GM18951 (cell line): Measurements from ENCODE around the gene SLC9A1.

Experiments
- POLR2A ChIP-seq: IDR thresholded peaks from 4 replicates; pipeline ENCODE4 v1.6.1; 2011; ENCODE audit warnings: mild to moderate bottlenecking; ENCODE audit not compliant: insufficient read length, insufficient read depth; ENCODE audit errors: extremely low read depth
- in situ Hi-C: fragments of 300-500 bp; cut with MboI; formaldehyde crosslinking; loops from one replicate; pipeline ENCODE4 v1.12.0; 2022; ENCODE audit warnings: low sequenced_read_pairs, mixed read lengths, inconsistent platforms; ENCODE audit not compliant: unreplicated experiment

Gene SLC9A1

DNA sequence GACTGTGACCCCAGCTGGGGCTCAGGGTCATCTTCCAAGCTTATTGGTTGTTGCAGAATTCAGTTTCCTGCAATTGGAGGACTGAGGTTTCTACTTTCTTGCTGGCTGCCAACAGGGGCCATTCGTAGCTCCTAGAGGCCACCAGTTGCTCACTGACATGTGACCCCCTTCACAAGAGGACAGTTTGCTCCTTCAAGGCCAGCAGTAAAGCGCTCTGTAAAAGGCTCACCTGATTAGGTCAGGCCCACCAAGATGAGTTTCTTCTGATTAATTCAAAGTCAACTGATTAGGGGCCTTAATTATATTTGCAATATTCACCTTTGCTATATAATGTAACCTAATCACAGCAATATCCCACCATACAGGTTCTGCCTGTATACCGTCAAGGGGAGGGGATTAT, 68.9 kb downstream of the SLC9A1 start:
- no peak for TF ChIP-seq POLR2A
- in situ Hi-C loops = no loop called here

GRCh38 chr1:27084107-27084506, 70.8 kb downstream of the SLC9A1 start:
- no peak for TF ChIP-seq POLR2A
- in situ Hi-C loops = no loop called here

DNA sequence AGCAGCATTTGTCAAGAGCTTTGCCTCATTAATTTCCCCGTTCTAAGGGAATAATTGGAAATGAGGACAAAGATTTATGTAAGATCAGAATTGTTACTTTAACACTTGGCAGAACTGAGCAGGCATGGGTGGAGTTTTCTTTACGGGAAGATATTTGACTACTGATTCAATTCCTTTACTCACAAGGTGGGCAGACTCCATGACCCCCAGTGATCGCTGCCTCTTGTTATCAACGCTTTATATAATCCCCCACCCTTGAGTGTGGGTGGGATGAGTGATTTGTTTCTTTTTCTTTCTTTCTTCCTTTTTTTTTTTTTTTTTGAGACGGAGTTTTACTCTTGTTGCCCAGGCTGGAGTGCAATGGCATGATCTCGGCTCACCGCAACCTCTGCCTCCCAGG, 77.0 kb downstream of the SLC9A1 start:
- in situ Hi-C loops = no loop called here
- TF ChIP-seq POLR2A = no peak

- TF ChIP-seq POLR2A = no peak
- in situ Hi-C loops = no loop called here
These were observed 78.1 kb downstream of the SLC9A1 start for GRCh38 chr1:27076803-27077202.

DNA sequence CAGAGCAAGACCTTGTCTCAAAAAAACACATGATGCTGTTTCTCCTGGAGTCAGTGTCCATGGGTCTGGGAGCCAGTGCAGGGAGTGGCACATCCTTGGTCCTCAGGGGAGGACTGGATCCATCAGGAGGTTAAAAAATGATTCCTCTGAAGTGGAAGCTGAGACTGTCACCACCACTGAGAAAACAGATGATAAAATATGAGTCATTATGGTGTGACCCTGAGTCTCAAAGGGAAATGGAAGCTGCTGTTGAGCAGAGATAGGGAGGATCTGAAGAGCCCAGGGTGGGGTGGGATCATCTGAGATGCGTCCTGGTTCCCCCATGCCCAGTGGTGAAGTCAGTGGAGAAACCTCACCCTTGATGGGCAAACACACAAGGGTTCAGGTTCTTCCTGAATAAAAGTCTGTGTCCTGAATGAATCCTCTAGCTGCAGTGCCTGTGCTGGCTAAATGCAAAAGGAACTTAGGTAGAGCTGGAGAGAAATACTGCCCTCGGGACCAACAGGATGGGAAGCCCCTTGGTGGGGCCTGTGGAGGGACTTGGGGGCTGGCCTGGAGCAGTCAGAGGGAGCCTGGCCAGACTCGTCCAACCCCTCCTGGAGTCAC, 80.6 kb downstream of the SLC9A1 start:
- in situ Hi-C loops = no loop called here
- TF ChIP-seq POLR2A = no peak

- TF ChIP-seq POLR2A = no peak
- in situ Hi-C loops = no loop called here
These were observed 83.9 kb downstream of the SLC9A1 start for GRCh38 chr1:27071049-27071416.

- no peak for TF ChIP-seq POLR2A
- in situ Hi-C loops = no loop called here
These were observed 84.4 kb downstream of the SLC9A1 start for GRCh38 chr1:27070390-27071048.

DNA sequence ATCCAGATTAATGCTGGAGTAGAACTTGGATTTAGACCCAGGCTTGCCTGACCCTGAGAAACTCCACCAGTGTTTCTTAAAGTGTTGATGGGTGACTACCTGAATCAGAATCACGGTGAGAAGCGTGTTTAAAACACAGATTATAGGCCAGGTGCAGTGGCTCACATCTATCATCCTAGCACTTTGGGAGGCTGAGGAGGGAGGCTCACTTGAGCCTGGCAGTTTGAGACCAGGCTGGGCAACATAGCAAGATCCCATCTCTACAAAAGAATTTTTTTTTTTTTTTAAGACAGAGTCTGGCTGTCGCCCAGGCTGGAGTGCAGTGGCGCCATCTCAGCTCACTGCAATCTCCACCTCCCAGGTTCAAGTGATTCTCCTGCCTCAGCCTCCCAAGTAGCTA, 86.0 kb downstream of the SLC9A1 start:
- in situ Hi-C loops = no loop called here
- TF ChIP-seq POLR2A = no peak

- no peak for TF ChIP-seq POLR2A
- in situ Hi-C loops = no loop called here
These were observed 88.8 kb downstream of the SLC9A1 start for GRCh38 chr1:27065999-27066630.

DNA sequence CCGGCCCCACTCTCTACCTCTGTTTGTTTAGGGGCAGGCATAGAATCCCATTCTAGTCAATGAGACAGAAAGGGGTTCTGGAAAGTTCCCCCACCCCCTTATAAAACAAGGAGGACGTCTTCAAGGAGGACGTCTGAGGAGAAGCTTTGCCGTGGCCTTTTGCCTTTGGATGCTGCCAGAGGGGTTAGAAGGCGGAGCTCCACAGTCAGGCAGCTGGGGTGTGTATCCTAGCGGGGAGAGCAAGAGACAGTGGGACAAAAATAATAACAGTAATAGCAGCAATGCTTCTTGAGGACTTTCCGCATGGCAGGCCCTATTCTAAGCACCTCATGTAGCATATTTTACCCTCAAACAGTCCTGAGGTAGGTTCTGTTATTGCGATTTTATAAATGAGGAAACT, 94.0 kb downstream of the SLC9A1 start:
- TF ChIP-seq POLR2A = no peak
- in situ Hi-C loops = no loop called here

GRCh38 chr1:27058966-27059669, 95.8 kb downstream of the SLC9A1 start:
- in situ Hi-C loops = no loop called here
- TF ChIP-seq POLR2A = no peak

DNA sequence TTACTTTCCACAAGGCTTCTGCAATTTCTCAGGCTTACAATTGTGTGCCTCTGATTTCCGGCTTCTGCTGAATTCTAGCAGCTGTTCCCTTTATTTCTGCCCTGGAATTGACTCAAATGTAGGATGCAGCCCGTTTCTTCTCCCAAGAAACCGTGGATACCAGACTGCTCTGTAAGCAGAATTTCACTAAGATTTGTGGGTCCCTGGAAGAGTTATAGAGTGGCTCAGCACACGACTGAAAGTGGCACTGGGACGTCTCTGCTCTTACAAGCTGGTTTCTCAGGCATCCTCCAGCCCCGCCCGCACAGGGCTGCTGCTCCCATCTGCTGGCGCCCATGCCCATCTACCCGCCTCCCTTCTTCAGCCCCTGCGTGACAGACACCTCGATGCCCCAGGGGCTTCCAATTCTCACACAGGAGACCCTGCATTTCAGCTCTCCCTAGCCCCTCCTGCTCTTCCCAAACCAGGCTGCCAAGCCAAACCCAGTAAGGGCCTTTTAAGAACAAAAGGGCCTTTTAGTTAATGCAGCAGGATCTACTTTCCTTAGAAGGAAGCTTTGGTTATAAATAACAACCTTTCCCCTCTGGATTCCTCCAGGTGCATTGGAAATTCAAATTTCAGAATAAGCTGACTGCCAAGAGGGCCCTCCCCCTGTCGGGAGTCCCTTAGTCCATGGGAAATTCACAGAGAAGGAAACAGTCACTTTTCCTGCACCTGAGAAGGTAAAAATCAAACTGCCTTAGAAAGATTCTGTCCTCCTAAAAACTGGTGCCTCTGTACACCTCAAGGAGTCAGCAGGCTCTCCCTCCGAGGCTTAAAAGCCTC, 96.9 kb downstream of the SLC9A1 start:
- no peak for TF ChIP-seq POLR2A
- in situ Hi-C loops = no loop called here

GRCh38 chr1:27057389-27057788, 97.5 kb downstream of the SLC9A1 start:
- TF ChIP-seq POLR2A = no peak
- in situ Hi-C loops = no loop called here
